C4-2B (cell line): Measurements from ENCODE around the gene INSIG1.

Experiments
- CTCF ChIP-seq: fragments of 450-650 bp; conservative IDR thresholded peaks from 2 replicates; pipeline ENCODE4 v1.5.1; 2017; ENCODE audit warnings: mild to moderate bottlenecking
- ZFX ChIP-seq: fragments of 450-650 bp; IDR thresholded peaks from 2 replicates; pipeline ENCODE4 v1.6.1; 2017

- no peak for TF ChIP-seq CTCF
- TF ChIP-seq ZFX: no peak
These were observed 683 bp downstream of the INSIG1 start for GRCh38 chr7:155298288-155298833.
